Keratinocyte (primary cell): ENCODE measurements around the gene FTL. TPM values are rescaled to one million over a fixed set of nuclear protein-coding genes. Genes with fewer than 3 reads are reported as not detected.

Experiments used
- DNase-seq: peaks from one replicate; pipeline ENCODE4 v3.0.0-alpha.2; 2011; ENCODE audit warnings: low read depth, missing footprints, low spot score
- FAIRE-seq: peaks from 2 replicates; lab custom pipeline; 2011; peaks lifted over from hg19 to GRCh38; lab: Jason Lieb, UNC
- H2AFZ ChIP-seq: 2 replicates; pipeline ENCODE4 v1.6.0; 2012; ENCODE audit warnings: low read length, control low read depth, inconsistent platforms; ENCODE audit not compliant: control insufficient read depth
- H3K27ac ChIP-seq: 2 replicates; pipeline ENCODE4 v1.5.1; 2011; ENCODE audit warnings: low read length; ENCODE audit not compliant: control insufficient read depth, insufficient read depth
- H3K27me3 ChIP-seq: 3 replicates; pipeline ENCODE4 v1.6.0; 2011; ENCODE audit warnings: low read length; ENCODE audit not compliant: control insufficient read depth, insufficient read depth; ENCODE audit errors: extremely low read depth
- H3K36me3 ChIP-seq, 2 experiments: 2 replicates in 1 of 2; 3 replicates in 1 of 2; pipeline ENCODE4 v1.5.1; 2011; ENCODE audit warnings: low read length in 2 of 2, mild to moderate bottlenecking in 1 of 2; ENCODE audit not compliant: control insufficient read depth in 2 of 2, insufficient read depth in 2 of 2; ENCODE audit errors: extremely low read depth in 1 of 2
- H3K4me1 ChIP-seq: 3 replicates; pipeline ENCODE4 v1.5.1; 2011; ENCODE audit warnings: low read length; ENCODE audit not compliant: control insufficient read depth, insufficient read depth; ENCODE audit errors: extremely low read depth
- H3K4me2 ChIP-seq: 3 replicates; pipeline ENCODE4 v1.6.0; 2011; ENCODE audit warnings: low read depth, low read length; ENCODE audit not compliant: control insufficient read depth, insufficient read depth; ENCODE audit errors: extremely low read depth
- H3K4me3 ChIP-seq, 3 experiments: fragments of 200-600 bp in 1 of 3; sonication (generic) in 1 of 3; 2 replicates in 2 of 3; 3 replicates in 1 of 3; pipeline ENCODE4 v1.5.1; 2011 to 2016; ENCODE audit warnings: low read length in 3 of 3, mild to moderate bottlenecking in 3 of 3, control low read depth in 2 of 3, inconsistent platforms in 1 of 3, low read depth in 1 of 3, mixed read lengths in 1 of 3, mixed run types in 1 of 3, moderate library complexity in 1 of 3; ENCODE audit not compliant: control insufficient read depth in 2 of 3, insufficient read depth in 2 of 3; ENCODE audit errors: extremely low read depth in 1 of 3
- H3K79me2 ChIP-seq: 2 replicates; pipeline ENCODE4 v1.6.0; 2012; ENCODE audit warnings: low read length; ENCODE audit not compliant: control insufficient read depth, insufficient read depth
- H3K9ac ChIP-seq: 3 replicates; pipeline ENCODE4 v1.6.0; 2011; ENCODE audit warnings: low read length; ENCODE audit not compliant: control insufficient read depth, insufficient read depth; ENCODE audit errors: extremely low read depth
- H3K9me1 ChIP-seq: 3 replicates; pipeline ENCODE4 v1.6.0; 2011; ENCODE audit warnings: low read length; ENCODE audit not compliant: control insufficient read depth, insufficient read depth; ENCODE audit errors: extremely low read depth
- H3K9me3 ChIP-seq: 2 replicates; pipeline ENCODE4 v1.5.1; 2012; ENCODE audit warnings: low read depth, low read length; ENCODE audit not compliant: control insufficient read depth
- H4K20me1 ChIP-seq: 3 replicates; pipeline ENCODE4 v1.6.0; 2011; ENCODE audit warnings: low read length; ENCODE audit not compliant: control insufficient read depth, insufficient read depth; ENCODE audit errors: extremely low read depth
- CTCF ChIP-seq, 3 experiments: IDR thresholded peaks in 1 of 3; conservative IDR thresholded peaks in 1 of 3; optimal IDR thresholded peaks in 1 of 3; 2 replicates in 2 of 3; 3 replicates in 1 of 3; pipeline versions ENCODE3 to v1.5.1; 2011; ENCODE audit warnings: low read length in 3 of 3, mild to moderate bottlenecking in 3 of 3, moderate library complexity in 2 of 3, control low read depth in 1 of 3, inconsistent platforms in 1 of 3; ENCODE audit not compliant: insufficient read depth in 2 of 3; ENCODE audit errors: extremely low read depth in 1 of 3
- EZH2 ChIP-seq: IDR thresholded peaks from one replicate; pipeline ENCODE4 v1.6.1; 2012; ENCODE audit warnings: inconsistent platforms, mild to moderate bottlenecking, low read length, moderate library complexity
- dilution Hi-C: fragments of 300-500 bp; cut with MboI; formaldehyde crosslinking; loops from one replicate; pipeline ENCODE4 v1.7.0; 2020; ENCODE audit warnings: low sequenced_read_pairs; ENCODE audit not compliant: extremely low pct_ligation_motif_present
- polyA plus RNA-seq, 5 experiments: library from polyadenylated mRNA; depleted of rRNA in 3 of 5; stranded (reverse) in 3 of 5; stranded (forward) in 1 of 5; unstranded in 1 of 5; fragments of >200 nt; gene quantifications; 1 replicate in 1 of 5; 2 replicates in 3 of 5; 3 replicates in 1 of 5; pipeline versions ENCODE4 v1.2.1 to v1.2.3, GENCODE V29; 2011 to 2012; ENCODE audit warnings: missing spikeins in 2 of 5, low read depth in 1 of 5, low replicate concordance in 1 of 5

The FTL gene
- polyA plus RNA-seq, 1 donor (not counting 4 experiments of a cell fraction or from before 2014, with no cell fraction given) = 838 TPM

DNA sequence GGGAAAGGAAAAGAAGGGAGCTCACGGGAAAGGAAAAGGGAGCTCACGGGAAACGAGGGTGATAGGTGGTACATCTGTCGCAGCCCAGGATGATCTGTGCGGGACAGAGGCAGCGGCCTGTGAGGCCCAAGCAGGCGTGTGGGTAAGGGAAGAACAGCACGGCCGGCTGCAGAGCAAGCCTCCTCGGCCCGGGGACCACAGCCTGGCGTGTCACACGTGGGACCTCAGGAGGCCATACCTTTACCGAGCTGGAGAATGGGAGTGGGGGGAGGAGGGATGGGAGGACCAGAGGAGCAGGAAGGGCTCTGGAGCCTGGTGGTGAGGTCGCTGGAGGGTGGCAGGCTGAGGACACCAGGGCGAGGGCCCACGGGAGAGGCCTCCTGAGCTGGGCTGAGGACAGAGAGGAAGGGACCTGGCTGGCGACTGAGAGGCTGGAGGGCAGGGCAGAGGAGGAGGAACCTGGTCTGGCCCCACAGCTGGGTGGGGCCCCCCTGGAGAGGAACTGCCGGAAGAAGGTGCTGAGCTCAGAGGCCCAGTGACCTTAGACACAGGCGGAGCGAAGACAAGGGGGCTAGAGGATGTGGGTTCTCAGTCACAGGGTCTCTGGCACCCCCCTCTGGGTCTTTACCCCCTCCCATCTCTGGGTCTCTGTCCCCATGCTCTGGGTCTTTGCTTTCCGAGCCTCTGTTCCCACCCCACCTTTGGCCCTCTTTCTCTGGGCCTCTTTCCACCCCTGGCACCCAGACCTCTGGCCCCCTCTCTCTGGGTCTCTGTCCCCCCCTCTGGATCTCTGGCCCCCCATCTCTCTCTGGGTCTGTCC, 2.9 kb upstream of the FTL start:
- TF ChIP-seq EZH2 (no peak), CTCF (optimal IDR thresholded peaks at IDR 0.05 in 1 of 3, IDR thresholded peaks at IDR 0.05 in 1 of 3, conservative IDR thresholded peaks at IDR 0.05 in 1 of 3; ENCODE audit: extremely low read depth in 1 of 3, insufficient read depth in 2 of 3, low read length in 3 of 3) (no peak)
- H3K4me2 ChIP-seq = peak overlapping the region; percentile 37
- dilution Hi-C loops = no loop called here
- H2AFZ ChIP-seq = no peak overlapping the region
- DNase-seq = no peak
- H3K79me2 ChIP-seq = peaks cover 7% of the 10 kb centered on the region
- H3K4me3 ChIP-seq = no peak overlapping the region
- FAIRE-seq = no peak
- peaks cover 0 to 4% of the 10 kb centered on the region in 2 experiments for H3K36me3 ChIP-seq
- peak overlapping the region; percentile 58 for H3K27ac ChIP-seq
- H3K9ac ChIP-seq = peak overlapping the region; percentile 28
- H3K9me3 ChIP-seq = no peaks in the 10 kb centered on the region
- no peaks in the 10 kb centered on the region for H3K27me3 ChIP-seq
- H3K4me1 ChIP-seq = peaks cover 32% of the 10 kb centered on the region
- H4K20me1 ChIP-seq = peaks cover 6% of the 10 kb centered on the region
- H3K9me1 ChIP-seq = peaks cover 4% of the 10 kb centered on the region

DNA sequence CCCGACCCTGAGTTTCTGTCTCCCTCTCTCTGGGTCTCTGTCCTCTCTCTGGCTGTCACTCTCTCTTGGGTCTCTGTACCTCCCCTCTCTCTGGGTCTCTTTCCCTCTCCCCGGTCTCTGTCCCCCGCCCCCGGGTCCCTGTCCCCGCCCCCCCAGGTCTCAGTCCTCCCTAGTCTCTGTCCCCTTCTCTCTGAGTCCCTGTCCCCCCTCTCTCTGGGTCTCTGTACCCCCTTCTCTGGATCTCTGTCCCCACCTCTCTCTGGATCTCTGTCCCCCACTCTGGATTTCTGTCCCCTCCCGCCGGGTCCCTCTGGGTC, 2.3 kb upstream of the FTL start:
- Histone ChIP-seq H4K20me1 (peaks cover 6% of the 10 kb centered on the region), H3K79me2 (peaks cover 7% of the 10 kb centered on the region), H3K9ac (peak overlapping the region; percentile 28), H3K27me3 (no peaks in the 10 kb centered on the region), H3K9me3 (no peaks in the 10 kb centered on the region), H3K4me2 (no peak overlapping the region), H3K27ac (peak overlapping the region; percentile 58), H3K36me3 (peaks cover 0 to 4% of the 10 kb centered on the region in 2 experiments), H2AFZ (no peak overlapping the region), H3K9me1 (peaks cover 4% of the 10 kb centered on the region), H3K4me3 (no peak overlapping the region), H3K4me1 (peaks cover 32% of the 10 kb centered on the region)
- TF ChIP-seq EZH2 (no peak), CTCF (optimal IDR thresholded peaks at IDR 0.05 in 1 of 3, IDR thresholded peaks at IDR 0.05 in 1 of 3, conservative IDR thresholded peaks at IDR 0.05 in 1 of 3; ENCODE audit: extremely low read depth in 1 of 3, insufficient read depth in 2 of 3, low read length in 3 of 3) (no peak)
- dilution Hi-C loops = no loop called here
- FAIRE-seq (no peak), DNase-seq (no peak)
